ENCODE data around the gene IGDCC3.
A peak's percentile ranks its signal among the peaks of the same experiment; 100 is the strongest.
"Not testable (repeated sequence)": the region's sequence is repeated elsewhere in the genome, so short reads cannot be mapped to it uniquely, and the experiment has no call there.

Gene IGDCC3

GRCh38 chr15:65370885-65371284, 6.9 kb downstream of the IGDCC3 start:
- DNase-seq (ENCODE audit: low spot score) = no peak

GRCh38 chr15:65369651-65370050, 8.2 kb downstream of the IGDCC3 start:
- no peak for DNase-seq (ENCODE audit: low spot score)

GRCh38 chr15:65369212-65369547, 8.6 kb downstream of the IGDCC3 start:
- no peak for DNase-seq (ENCODE audit: low spot score)

GRCh38 chr15:65368302-65369211, 9.2 kb downstream of the IGDCC3 start:
- peak; percentile 88 for DNase-seq (ENCODE audit: low spot score)

- no peak for DNase-seq (ENCODE audit: low spot score)
Measured at GRCh38 chr15:65366122-65366892, 11.5 kb downstream of the IGDCC3 start.

- peak; percentile 76 for DNase-seq (ENCODE audit: low spot score)
Measured at GRCh38 chr15:65365229-65365628, 12.6 kb downstream of the IGDCC3 start.

GRCh38 chr15:65363766-65364165, 14.0 kb downstream of the IGDCC3 start:
- DNase-seq (ENCODE audit: low spot score) = no peak

GRCh38 chr15:65363306-65363705, 14.5 kb downstream of the IGDCC3 start:
- no peak for DNase-seq (ENCODE audit: low spot score)

- DNase-seq (ENCODE audit: low spot score) = no peak
Measured at GRCh38 chr15:65362491-65362890, 15.3 kb downstream of the IGDCC3 start.

GRCh38 chr15:65361708-65362459, 15.9 kb downstream of the IGDCC3 start:
- no peak for DNase-seq (ENCODE audit: low spot score)

- DNase-seq (ENCODE audit: low spot score) = no peak
Measured at GRCh38 chr15:65360506-65360905, 17.3 kb downstream of the IGDCC3 start.

GRCh38 chr15:65355988-65356353, 21.8 kb downstream of the IGDCC3 start:
- peak; percentile 36 for DNase-seq (ENCODE audit: low spot score)

GRCh38 chr15:65355173-65355987, 22.4 kb downstream of the IGDCC3 start:
- peak; percentile 87 for DNase-seq (ENCODE audit: low spot score)

- no peak for DNase-seq (ENCODE audit: low spot score)
Measured at GRCh38 chr15:65354835-65355172, 23.0 kb downstream of the IGDCC3 start.

GRCh38 chr15:65351972-65352371, 25.8 kb downstream of the IGDCC3 start:
- DNase-seq (ENCODE audit: low spot score) = not testable (repeated sequence)

- DNase-seq (ENCODE audit: low spot score) = no peak
Measured at GRCh38 chr15:65349338-65349737, 28.5 kb downstream of the IGDCC3 start.

GRCh38 chr15:65347756-65348155, 30.0 kb downstream of the IGDCC3 start:
- DNase-seq (ENCODE audit: low spot score) = not testable (repeated sequence)

- no peak for DNase-seq (ENCODE audit: low spot score)
Measured at GRCh38 chr15:65346856-65347598, 30.8 kb downstream of the IGDCC3 start.

- DNase-seq (ENCODE audit: low spot score) = no peak
Measured at GRCh38 chr15:65344914-65345275, 32.9 kb downstream of the IGDCC3 start.

GRCh38 chr15:65344214-65344913, 33.4 kb downstream of the IGDCC3 start:
- peak; percentile 29 for DNase-seq (ENCODE audit: low spot score)
